ENCODE data around the gene KCND1. TPM values are rescaled to one million over a fixed set of nuclear protein-coding genes. Genes with fewer than 3 reads are reported as not detected.

KCND1 gene
- total RNA-seq, 1 donor from 2014 or later: 1.8 TPM

DNA sequence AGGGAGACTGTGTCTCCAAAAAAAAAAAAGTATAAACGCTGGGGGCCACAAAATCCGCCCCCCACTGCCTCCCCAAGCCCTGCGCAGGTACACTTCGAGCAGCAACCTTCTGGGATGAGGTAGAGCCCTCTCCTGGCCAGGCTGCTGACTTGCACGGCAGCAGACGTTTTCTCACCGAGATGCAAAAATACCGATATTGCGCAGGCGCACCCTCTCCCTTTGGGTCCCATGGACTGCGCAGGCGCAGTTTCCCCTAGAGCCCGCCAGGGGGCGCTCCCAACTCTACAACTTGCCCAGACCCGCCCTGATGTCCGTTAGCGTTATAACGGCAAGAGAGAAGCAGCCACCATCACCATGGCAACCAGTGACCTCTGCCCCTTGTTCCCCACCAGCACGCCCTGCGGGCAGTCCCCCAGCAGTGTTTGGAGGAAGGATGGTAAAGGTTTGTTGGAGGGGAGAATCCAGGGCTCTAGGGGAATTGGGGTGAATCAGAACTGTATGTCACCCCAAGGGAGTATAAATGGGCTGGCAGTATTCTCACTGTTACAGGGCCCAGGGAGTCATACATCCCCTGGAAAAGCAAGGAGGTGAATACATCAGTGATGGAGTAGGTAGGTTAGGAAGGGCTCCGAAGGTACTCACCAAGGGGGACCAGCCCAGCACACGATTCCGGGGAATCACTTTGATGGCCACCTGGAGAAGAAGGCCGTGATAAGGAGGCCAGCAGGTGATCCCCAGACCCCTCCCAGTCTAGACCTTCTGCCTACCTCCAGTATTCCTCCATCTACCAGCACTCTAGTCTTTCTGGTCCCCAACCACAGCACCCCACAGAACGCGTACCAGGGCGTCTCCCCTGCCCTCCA, 54.3 kb downstream of the KCND1 start:
- ATAC-seq (ENCODE audit: low read depth) (peak; percentile 46), DNase-seq (peak; percentile 71)
- TF ChIP-seq, protein P1, sequence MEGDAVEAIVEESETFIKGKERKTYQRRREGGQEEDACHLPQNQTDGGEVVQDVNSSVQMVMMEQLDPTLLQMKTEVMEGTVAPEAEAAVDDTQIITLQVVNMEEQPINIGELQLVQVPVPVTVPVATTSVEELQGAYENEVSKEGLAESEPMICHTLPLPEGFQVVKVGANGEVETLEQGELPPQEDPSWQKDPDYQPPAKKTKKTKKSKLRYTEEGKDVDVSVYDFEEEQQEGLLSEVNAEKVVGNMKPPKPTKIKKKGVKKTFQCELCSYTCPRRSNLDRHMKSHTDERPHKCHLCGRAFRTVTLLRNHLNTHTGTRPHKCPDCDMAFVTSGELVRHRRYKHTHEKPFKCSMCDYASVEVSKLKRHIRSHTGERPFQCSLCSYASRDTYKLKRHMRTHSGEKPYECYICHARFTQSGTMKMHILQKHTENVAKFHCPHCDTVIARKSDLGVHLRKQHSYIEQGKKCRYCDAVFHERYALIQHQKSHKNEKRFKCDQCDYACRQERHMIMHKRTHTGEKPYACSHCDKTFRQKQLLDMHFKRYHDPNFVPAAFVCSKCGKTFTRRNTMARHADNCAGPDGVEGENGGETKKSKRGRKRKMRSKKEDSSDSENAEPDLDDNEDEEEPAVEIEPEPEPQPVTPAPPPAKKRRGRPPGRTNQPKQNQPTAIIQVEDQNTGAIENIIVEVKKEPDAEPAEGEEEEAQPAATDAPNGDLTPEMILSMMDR (IDR thresholded peaks at IDR 0.05): peak; percentile 22
- Mint-ChIP-seq H3K27ac (peak overlapping the region; percentile 95), H3K4me1 (peaks cover 54% of the 10 kb centered on the region), H3K27me3 (no peaks in the 10 kb centered on the region), H3K36me3 (ENCODE audit: low read depth) (peaks cover 70% of the 10 kb centered on the region), H3K9me3 (no peaks in the 10 kb centered on the region), H3K4me3 (peak overlapping the region; percentile 97)
- ChIA-PET CTCF (interaction anchor here (0.8 to 1.6 kb wide), 3 partner anchors 20 to 32 kb away, joined by 3 to 6 read pairs (median 3); no protein-coding TSS in a partner anchor), POLR2A (interaction anchor here (0.5 to 16.0 kb wide), 8 partner anchors 21 to 1684 kb away, joined by 3 to 718 read pairs (median 6); partner anchors contain the start of gene OTUD5)
- intact Hi-C loops (cut with micrococcal nuclease): loop anchor here (1.0 to 10.0 kb wide), 8 partner anchors 27 to 1083 kb away; partner anchors contain the start of genes GRIPAP1, HDAC6, TFE3 and ZNF81

DNA sequence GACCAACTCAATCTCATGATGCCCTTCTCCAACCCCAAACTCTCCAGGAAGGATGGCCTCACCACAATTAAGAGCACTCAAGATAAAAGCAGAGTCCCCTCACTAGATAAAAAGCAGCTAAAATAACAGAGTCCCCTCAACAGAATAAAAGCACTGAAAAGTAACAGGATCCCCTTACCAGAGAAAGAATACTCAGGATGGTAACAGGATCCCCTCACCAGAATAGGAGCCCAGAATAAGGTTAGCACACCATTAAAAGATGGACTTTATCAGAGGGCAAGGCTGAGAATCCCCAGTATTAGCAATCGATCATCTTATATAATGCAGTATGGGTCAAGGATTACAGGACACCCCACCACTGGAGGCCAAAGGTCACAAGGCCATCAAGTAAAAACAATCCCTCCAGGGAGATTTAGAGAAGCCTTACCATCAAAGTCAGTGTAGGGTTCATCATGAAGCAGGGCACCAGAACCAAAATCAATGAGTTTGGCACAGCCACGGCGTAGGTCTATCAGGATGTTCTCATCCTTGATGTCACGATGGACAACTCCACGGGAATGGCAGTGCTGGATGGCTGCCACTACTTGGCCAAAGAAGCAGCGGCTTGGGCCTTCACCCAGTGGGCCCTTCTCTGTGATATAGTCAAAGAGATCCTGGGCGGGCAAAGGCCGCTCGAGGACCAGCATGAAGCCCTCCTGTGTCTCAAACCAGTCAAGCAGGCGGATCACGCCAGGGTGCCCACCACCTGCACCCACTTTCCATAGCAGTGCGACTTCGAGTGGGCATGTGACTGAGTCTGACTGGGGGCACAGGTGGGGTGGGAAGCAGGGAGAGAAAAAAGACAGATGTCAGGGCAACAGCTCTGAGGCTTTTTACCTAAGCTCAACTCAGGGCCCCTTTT, 56.8 kb downstream of the KCND1 start:
- TF ChIP-seq, protein P1 (IDR thresholded peaks at IDR 0.05): no peak
- H3K36me3 Mint-ChIP-seq (ENCODE audit: low read depth): peaks cover 68% of the 10 kb centered on the region
- POLR2A ChIA-PET: interaction anchor here (0.5 to 16.0 kb wide), 7 partner anchors 13 to 137 kb away, joined by 3 to 718 read pairs (median 4); partner anchors contain the start of genes PQBP1 and TIMM17B
- peaks cover 62% of the 10 kb centered on the region for H3K4me1 Mint-ChIP-seq
- ATAC-seq (ENCODE audit: low read depth) (no peak), DNase-seq (no peak)
- H3K27me3 Mint-ChIP-seq: no peaks in the 10 kb centered on the region
- peak overlapping the region; percentile 30 for H3K27ac Mint-ChIP-seq
- H3K9me3 Mint-ChIP-seq: no peaks in the 10 kb centered on the region
- intact Hi-C loops (cut with micrococcal nuclease): loop anchor here (5.0 to 10.0 kb wide), 3 partner anchors 87 to 1080 kb away; partner anchors contain the start of genes GRIPAP1 and ZNF81
- CTCF ChIA-PET: interaction anchor here (1.3 kb wide), 2 partner anchors 21 to 28 kb away, joined by 3 read pairs; no protein-coding TSS in a partner anchor
- peak overlapping the region; percentile 97 for H3K4me3 Mint-ChIP-seq

DNA sequence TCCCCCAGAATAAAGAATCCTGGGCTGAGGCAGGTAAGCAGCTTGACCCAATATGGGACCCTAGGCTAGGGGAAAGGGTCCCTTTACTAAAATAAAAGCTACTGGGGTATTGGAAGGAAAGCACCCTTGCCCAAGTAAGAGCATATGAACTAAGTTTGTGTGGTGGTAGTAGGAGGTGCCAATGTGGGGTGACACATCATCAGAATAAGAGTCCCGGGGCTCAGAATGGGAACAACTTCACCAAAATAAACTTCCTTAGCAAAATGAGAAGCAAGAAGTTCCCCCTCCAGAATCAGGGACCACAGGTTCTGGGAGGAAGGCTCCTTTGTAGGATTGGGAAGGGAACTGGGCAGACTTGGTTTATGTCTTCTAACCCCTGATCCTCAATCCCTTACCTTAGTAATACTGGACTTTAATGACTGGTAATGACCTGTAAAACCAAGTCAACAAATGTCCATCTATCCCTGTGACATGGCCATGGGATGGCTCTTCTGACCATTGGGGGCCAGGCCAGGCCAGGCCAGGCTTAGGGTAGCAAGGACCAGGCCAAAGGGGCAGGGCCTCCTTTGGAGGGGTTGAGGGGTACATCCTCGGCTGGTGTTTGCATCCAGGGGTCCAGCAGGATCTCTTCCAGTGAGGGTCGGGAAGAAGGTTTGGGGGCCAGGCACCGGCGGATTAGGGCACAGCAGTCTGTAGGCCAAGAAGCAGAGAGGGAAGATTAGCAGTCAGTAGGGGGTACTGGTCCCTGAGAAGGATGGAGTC, 57.9 kb downstream of the KCND1 start:
- Mint-ChIP-seq H3K27me3 (no peaks in the 10 kb centered on the region), H3K4me3 (peak overlapping the region; percentile 64), H3K36me3 (ENCODE audit: low read depth) (peaks cover 65% of the 10 kb centered on the region), H3K9me3 (no peaks in the 10 kb centered on the region), H3K27ac (peak overlapping the region; percentile 12), H3K4me1 (peaks cover 59% of the 10 kb centered on the region)
- no peak for DNase-seq
- CTCF ChIA-PET: no interaction called here
- no peak for ATAC-seq (ENCODE audit: low read depth)
- POLR2A ChIA-PET: interaction anchor here (0.5 to 16.0 kb wide), 5 partner anchors 10 to 138 kb away, joined by 5 to 718 read pairs (median 11); partner anchors contain the start of genes GRIPAP1, PQBP1 and TIMM17B
- TF ChIP-seq, protein P1 (IDR thresholded peaks at IDR 0.05): no peak
- intact Hi-C loops (cut with micrococcal nuclease): loop anchor here (10.0 kb wide), 2 partner anchors 281 to 1079 kb away; partner anchors contain the start of gene ZNF81

DNA sequence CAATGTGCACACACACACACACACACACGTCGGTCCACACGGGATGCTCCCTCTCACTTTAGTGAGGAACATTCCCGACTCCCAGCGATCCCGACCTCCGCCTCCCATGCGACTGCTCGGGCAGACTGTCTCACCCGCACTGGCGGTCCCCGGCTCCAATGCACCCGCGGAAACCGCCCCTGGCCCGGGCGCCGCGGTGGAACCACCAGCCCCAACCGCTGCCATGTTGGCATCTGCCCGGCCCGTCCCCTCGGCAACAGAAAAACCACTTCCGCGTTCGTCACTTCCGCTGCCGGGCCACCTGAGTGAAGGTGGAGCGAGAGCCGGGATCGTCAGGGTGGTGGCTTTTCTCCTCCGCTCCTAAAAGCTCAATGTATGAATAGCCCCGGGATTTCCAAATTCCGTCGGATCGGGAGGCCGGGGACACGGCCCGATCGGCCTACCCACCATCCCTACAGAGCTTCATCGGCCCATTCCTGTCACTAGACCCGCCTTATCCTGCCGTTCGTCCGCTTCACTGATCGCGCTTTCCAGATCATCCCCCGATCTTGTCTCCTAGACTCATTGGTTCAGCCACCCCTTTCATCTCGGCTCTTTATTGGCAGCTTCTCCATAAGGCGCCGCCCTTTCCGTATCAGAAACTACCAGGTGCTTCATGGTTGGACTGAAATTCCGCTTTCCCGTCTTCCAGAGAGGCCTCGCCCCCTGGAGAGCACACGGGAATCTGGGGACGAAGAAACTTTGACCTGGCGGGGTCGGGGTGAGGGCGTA, 60.0 kb downstream of the KCND1 start, which contains the start of gene SLC35A2:
Gene SLC35A2, minus strand, starts transcription at position 235 of the 771 bp plus-strand sequence. Its CDS starts 10 bp downstream, at position 225.
- intact Hi-C loops (cut with micrococcal nuclease): loop anchor here (1.0 to 10.0 kb wide), 3 partner anchors 14 to 1077 kb away; partner anchors contain the start of genes PQBP1, TIMM17B and ZNF81
- peaks cover 55% of the 10 kb centered on the region for H3K4me1 Mint-ChIP-seq
- CTCF ChIA-PET: interaction anchor here (1.2 kb wide), 1 partner anchor 20 kb away, joined by 4 read pairs; no protein-coding TSS in a partner anchor
- H3K36me3 Mint-ChIP-seq (ENCODE audit: low read depth): peaks cover 52% of the 10 kb centered on the region
- no peaks in the 10 kb centered on the region for H3K9me3 Mint-ChIP-seq
- ATAC-seq (ENCODE audit: low read depth) (peak; percentile 74), DNase-seq (peak; percentile 76)
- H3K27me3 Mint-ChIP-seq: no peaks in the 10 kb centered on the region
- H3K4me3 Mint-ChIP-seq: peak within 1 kb of the TSS; percentile 94
- TF ChIP-seq, protein P1 (IDR thresholded peaks at IDR 0.05): no peak
- POLR2A ChIA-PET: interaction anchor here (0.6 to 16.0 kb wide), 21 partner anchors 9 to 280 kb away, joined by 3 to 718 read pairs (median 4); partner anchors contain the start of genes GRIPAP1, HDAC6, KCND1 and OTUD5
- peak within 1 kb of the TSS; percentile 94 for H3K27ac Mint-ChIP-seq
